ENCODE data around the gene AAMP. TPM values are rescaled to one million over a fixed set of nuclear protein-coding genes. Genes with fewer than 3 reads are reported as not detected.

AAMP gene
- total and polyA plus RNA-seq, 2 experiments from 2014 or later, result 140 to 179 TPM

DNA sequence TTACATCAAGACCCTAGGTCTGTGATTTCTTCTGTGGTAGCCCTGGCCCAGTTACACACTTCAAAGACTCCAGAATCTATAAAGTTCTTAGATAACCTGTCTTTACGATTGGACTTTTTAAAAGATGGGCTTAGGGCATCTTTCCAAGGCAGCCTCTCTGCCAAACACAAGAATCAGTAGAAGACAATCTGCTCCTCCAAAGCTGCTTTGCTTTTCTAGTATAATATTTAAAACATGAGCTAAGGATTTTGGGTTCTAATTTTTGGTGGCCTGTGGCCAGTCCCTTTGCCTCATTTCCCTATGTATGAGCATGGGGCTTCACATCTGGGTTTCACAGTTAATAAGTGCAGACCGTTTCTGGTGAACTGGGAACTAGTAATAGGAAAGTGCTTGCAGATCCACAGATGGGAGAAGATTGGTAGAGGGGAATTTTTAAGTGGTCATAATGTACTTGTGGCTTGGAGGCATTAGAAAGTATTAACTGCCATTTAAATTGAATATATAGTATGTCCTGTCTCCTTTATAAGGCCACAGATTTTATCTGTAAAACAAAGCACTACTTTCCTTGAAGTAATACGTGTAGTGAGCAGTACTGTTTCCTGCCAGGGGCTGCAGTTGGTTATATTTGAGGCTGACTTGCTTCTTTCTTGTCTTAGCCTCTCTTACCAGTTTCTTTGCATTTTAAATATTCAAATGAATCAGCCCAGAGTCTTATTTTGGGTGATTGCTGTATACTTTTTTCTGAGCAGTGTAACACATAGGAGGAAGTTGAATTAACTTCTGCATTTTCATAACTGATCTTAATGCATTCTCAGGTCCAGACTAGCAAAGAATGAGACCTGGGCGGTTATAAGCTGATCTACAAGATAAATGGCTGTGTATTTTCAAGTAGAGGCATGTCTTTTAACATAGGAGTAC lies 51.4 kb downstream of the AAMP start:
- DNase-seq (ENCODE audit: low spot score), result no peak
- Histone ChIP-seq H2AFZ (no peak overlapping the region), H3K4me1 (ENCODE audit: insufficient read depth) (peaks cover 30% of the 10 kb centered on the region), H3K27ac (peak overlapping the region; percentile 99), H4K20me1 (ENCODE audit: insufficient read depth, poor library complexity, severe bottlenecking) (peaks cover 54% of the 10 kb centered on the region), H3K79me2 (peaks cover 69% of the 10 kb centered on the region), H3K27me3 (no peaks in the 10 kb centered on the region), H3K9me3 (ENCODE audit: low read depth) (no peaks in the 10 kb centered on the region), H3K4me2 (peak overlapping the region; percentile 85), H3K9me2 (replicated peaks; ENCODE audit: insufficient read depth) (no peaks in the 10 kb centered on the region), H3K4me3 (peak overlapping the region; percentile 71), H3K36me3 (replicated peaks; ENCODE audit: insufficient read depth, low read depth) (no peaks in the 10 kb centered on the region)
- TF ChIP-seq EZH2phosphoT487 (IDR thresholded peaks at IDR 0.05; ENCODE audit: low read depth, severe bottlenecking, unreplicated experiment) (no peak), EZH2 (IDR thresholded peaks at IDR 0.05; ENCODE audit: borderline replicate concordance) (no peak)
- TF ChIP-seq, protein P1, sequence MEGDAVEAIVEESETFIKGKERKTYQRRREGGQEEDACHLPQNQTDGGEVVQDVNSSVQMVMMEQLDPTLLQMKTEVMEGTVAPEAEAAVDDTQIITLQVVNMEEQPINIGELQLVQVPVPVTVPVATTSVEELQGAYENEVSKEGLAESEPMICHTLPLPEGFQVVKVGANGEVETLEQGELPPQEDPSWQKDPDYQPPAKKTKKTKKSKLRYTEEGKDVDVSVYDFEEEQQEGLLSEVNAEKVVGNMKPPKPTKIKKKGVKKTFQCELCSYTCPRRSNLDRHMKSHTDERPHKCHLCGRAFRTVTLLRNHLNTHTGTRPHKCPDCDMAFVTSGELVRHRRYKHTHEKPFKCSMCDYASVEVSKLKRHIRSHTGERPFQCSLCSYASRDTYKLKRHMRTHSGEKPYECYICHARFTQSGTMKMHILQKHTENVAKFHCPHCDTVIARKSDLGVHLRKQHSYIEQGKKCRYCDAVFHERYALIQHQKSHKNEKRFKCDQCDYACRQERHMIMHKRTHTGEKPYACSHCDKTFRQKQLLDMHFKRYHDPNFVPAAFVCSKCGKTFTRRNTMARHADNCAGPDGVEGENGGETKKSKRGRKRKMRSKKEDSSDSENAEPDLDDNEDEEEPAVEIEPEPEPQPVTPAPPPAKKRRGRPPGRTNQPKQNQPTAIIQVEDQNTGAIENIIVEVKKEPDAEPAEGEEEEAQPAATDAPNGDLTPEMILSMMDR (IDR thresholded peaks at IDR 0.05; ENCODE audit: poor library complexity), result no peak
- WGBS (ENCODE audit: low lambda C conversion rate, missing lambda C conversion rate), result 14% methylated on average over 4 of the region's 4 CpGs

DNA sequence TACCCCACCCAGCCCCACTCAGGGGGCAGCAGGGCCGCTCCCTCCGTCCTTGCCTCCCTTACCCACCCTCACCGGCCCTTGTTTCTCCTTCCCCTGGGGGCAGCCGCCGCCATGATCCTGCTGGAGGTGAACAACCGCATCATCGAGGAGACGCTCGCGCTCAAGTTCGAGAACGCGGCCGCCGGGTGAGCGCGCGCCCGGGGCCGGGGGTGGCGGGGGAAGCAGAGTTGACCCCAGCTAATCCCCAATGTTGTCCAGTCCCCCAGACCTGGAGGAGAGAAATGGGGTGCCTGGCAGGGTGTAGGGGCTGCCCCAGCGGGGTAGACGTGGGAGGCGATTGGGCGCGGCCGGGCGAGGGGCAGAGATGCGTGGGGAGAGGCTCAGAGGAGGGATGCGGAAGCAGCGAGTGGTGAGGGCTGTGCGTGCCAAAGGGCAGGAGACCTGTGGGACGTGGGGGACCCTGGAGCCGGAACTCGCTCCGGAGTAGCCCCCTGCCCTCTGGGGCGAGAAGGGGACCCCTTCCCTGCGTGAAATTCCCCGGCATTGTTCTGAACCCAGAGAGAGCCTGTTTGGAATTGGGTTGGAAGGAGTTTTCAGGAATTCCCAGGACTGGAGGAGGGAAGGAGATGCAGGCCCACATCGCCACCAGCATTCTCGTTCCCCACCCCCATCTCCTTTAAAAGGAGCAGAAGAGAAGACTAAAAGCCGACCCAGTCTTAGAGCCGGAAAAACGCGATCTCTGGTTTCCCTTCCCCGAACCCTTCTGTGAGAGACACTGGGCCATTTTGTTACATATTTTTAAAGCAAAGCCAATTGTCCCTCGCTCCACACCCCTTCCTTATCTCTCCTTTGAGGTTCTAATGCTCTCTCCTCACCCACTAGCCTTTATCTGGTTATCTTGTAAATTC lies 52.3 kb downstream of the AAMP start:
- H2AFZ ChIP-seq, result peak overlapping the region; percentile 46
- H3K79me2 ChIP-seq, result peaks cover 60% of the 10 kb centered on the region
- peaks cover 44% of the 10 kb centered on the region for H4K20me1 ChIP-seq (ENCODE audit: insufficient read depth, poor library complexity, severe bottlenecking)

DNA sequence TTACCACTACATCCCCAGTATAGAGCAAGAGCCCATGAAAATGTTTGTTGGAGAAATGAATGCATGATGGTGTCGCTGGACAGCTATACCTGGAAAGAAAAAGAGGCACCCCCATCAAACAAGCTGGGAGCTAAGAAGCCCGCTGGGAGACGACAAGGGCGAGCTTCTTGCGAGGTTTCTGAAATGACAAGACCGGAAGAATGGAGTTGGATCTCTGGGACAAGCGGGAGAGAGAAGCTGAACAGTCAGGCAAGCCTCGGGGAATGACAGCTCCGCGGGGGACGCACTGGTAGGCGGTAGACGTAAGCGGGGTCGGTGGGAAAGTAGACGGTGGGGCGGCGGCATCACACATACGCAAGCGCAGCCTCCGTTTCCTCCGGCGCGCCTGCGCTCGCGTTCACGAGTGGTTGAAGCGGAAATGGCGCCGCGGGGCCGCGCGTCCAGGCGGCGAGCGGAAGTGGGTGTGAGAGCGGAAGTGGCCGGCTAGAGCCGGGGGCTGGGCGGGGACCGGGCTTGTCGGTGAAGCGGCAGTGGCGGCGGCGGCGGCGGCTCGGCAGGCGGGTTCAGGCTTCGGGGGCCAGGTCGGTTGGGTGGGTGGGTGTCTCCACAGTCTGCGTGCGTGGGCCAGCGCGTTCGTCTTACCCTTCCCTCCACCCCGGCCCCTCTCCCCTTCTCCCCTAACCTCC lies 53.1 kb downstream of the AAMP start, which contains the start of gene ARPC2:
Gene ARPC2, plus strand, starts transcription at position 516 of the 686 bp plus-strand sequence. CDS start 282 bp downstream, outside the sequence.
- Histone ChIP-seq H3K4me1 (ENCODE audit: insufficient read depth) (peaks cover 26% of the 10 kb centered on the region), H3K79me2 (peaks cover 52% of the 10 kb centered on the region), H2AFZ (peak within 1 kb of the TSS; percentile 63), H3K4me3 (peak within 1 kb of the TSS; percentile 71), H3K9me3 (ENCODE audit: low read depth) (no peaks in the 10 kb centered on the region), H3K27me3 (no peaks in the 10 kb centered on the region), H4K20me1 (ENCODE audit: insufficient read depth, poor library complexity, severe bottlenecking) (peaks cover 36% of the 10 kb centered on the region), H3K36me3 (replicated peaks; ENCODE audit: insufficient read depth, low read depth) (no peaks in the 10 kb centered on the region), H3K4me2 (peak within 1 kb of the TSS; percentile 85), H3K9me2 (replicated peaks; ENCODE audit: insufficient read depth) (no peaks in the 10 kb centered on the region), H3K27ac (peak within 1 kb of the TSS; percentile 99)
- TF ChIP-seq EZH2 (IDR thresholded peaks at IDR 0.05; ENCODE audit: borderline replicate concordance), result no peak
- TF ChIP-seq, protein P1 (IDR thresholded peaks at IDR 0.05; ENCODE audit: poor library complexity), result no peak
- TF ChIP-seq EZH2phosphoT487 (IDR thresholded peaks at IDR 0.05; ENCODE audit: low read depth, severe bottlenecking, unreplicated experiment), result no peak
- WGBS (ENCODE audit: low lambda C conversion rate, missing lambda C conversion rate), result under 1% methylated on average over 41 of the region's 60 CpGs
- DNase-seq (ENCODE audit: low spot score), result peak; percentile 98

More for the DNA sequence above, 52.3 kb downstream of the AAMP start:
- Histone ChIP-seq H3K27me3 (no peaks in the 10 kb centered on the region), H3K4me2 (peak overlapping the region; percentile 85), H3K9me3 (ENCODE audit: low read depth) (no peaks in the 10 kb centered on the region), H3K4me3 (peak overlapping the region; percentile 71), H3K4me1 (ENCODE audit: insufficient read depth) (peaks cover 27% of the 10 kb centered on the region), H3K9me2 (replicated peaks; ENCODE audit: insufficient read depth) (no peaks in the 10 kb centered on the region), H3K27ac (peak overlapping the region; percentile 99), H3K36me3 (replicated peaks; ENCODE audit: insufficient read depth, low read depth) (no peaks in the 10 kb centered on the region)
- peak; percentile 76 for DNase-seq (ENCODE audit: low spot score)
- under 1% methylated on average over 40 of the region's 47 CpGs for WGBS (ENCODE audit: low lambda C conversion rate, missing lambda C conversion rate)
- TF ChIP-seq EZH2phosphoT487 (IDR thresholded peaks at IDR 0.05; ENCODE audit: low read depth, severe bottlenecking, unreplicated experiment) (no peak), EZH2 (IDR thresholded peaks at IDR 0.05; ENCODE audit: borderline replicate concordance) (no peak)
- TF ChIP-seq, protein P1 (IDR thresholded peaks at IDR 0.05; ENCODE audit: poor library complexity), result no peak

Measured in hepatocyte (in vitro differentiated cells).